PC-9 (cell line): ENCODE results near the gene RPRML. TPM values are rescaled to one million over a fixed set of nuclear protein-coding genes. Genes with fewer than 3 reads are reported as not detected.

Experiments used
- BruUV-seq: library from RNA; stranded (reverse); fragments of 400-500 nt; replicated peaks from 2 replicates; lab custom pipeline; 2021; lab: Mats Ljungman, UMichigan
- CTCF ChIA-PET: fragments of 300-600 bp; sonication (Branson Sonifier 250); formaldehyde crosslinking; loops from one replicate; lab custom pipeline; 2022; ENCODE audit warnings: antibody characterized with exemption; lab: Charles Lee
- POLR2A ChIA-PET: fragments of 300-600 bp; sonication (Branson Sonifier 250); formaldehyde crosslinking; loops from one replicate; lab custom pipeline; 2022; ENCODE audit warnings: antibody characterized with exemption; ENCODE audit not compliant: unreplicated experiment; lab: Charles Lee
- DNase-seq, 2 experiments: peaks; one replicate each; pipeline versions ENCODE4 v3.0.0 to v3.0.0-alpha.2; 2015 to 2022; ENCODE audit warnings: mixed read lengths in 1 of 2
- H2AFZ ChIP-seq: fragments of 200-600 bp; sonication (generic); 2 replicates; pipeline ENCODE4 v1.8.1; 2017; ENCODE audit warnings: antibody characterized with exemption
- H3F3A ChIP-seq: fragments of 200-600 bp; sonication (generic); 2 replicates; pipeline ENCODE4 v1.8.1; 2017; ENCODE audit warnings: antibody characterized with exemption, mild to moderate bottlenecking, low read depth; ENCODE audit not compliant: insufficient read depth
- H3K27ac ChIP-seq: fragments of 200-600 bp; sonication (generic); 2 replicates; pipeline ENCODE4 v1.6.1; 2016; ENCODE audit warnings: mixed run types
- H3K27me3 ChIP-seq: fragments of 200-600 bp; sonication (generic); 2 replicates; pipeline ENCODE4 v1.6.1; 2016; ENCODE audit warnings: low read depth, mixed run types; ENCODE audit not compliant: insufficient read depth
- H3K36me3 ChIP-seq: fragments of 200-600 bp; sonication (generic); 2 replicates; pipeline ENCODE4 v1.6.1; 2016; ENCODE audit warnings: low read depth, mixed run types
- H3K4me1 ChIP-seq: fragments of 200-600 bp; sonication (generic); replicated peaks from 2 replicates; pipeline ENCODE4 v1.6.1; 2016; ENCODE audit warnings: mixed run types; ENCODE audit not compliant: insufficient read depth
- H3K4me2 ChIP-seq: fragments of 200-600 bp; sonication (generic); 2 replicates; pipeline ENCODE4 v1.6.1; 2017; ENCODE audit warnings: mixed run types
- H3K4me3 ChIP-seq: fragments of 200-600 bp; sonication (generic); 2 replicates; pipeline ENCODE4 v1.6.1; 2016; ENCODE audit warnings: mixed run types
- H3K79me2 ChIP-seq: fragments of 200-600 bp; sonication (generic); 2 replicates; pipeline ENCODE4 v1.6.1; 2017; ENCODE audit warnings: low read depth, mixed run types
- H3K9me2 ChIP-seq: fragments of 200-600 bp; sonication (generic); 2 replicates; pipeline ENCODE4 v1.8.1; 2017; ENCODE audit warnings: mild to moderate bottlenecking; ENCODE audit not compliant: insufficient read depth
- H3K9me3 ChIP-seq: fragments of 200-600 bp; sonication (generic); 2 replicates; pipeline ENCODE4 v1.8.1; 2016; ENCODE audit warnings: low read depth; ENCODE audit not compliant: insufficient read depth
- H4K20me1 ChIP-seq: fragments of 200-600 bp; sonication (generic); 2 replicates; pipeline ENCODE4 v1.8.1; 2017; ENCODE audit not compliant: insufficient read depth
- CTCF ChIP-seq: fragments of 200-600 bp; sonication (generic); conservative IDR thresholded peaks from 2 replicates; pipeline ENCODE4 v1.6.1; 2017; ENCODE audit warnings: mixed run types, antibody characterized with exemption, mild to moderate bottlenecking, moderate library complexity
- EZH2 ChIP-seq: fragments of 200-600 bp; sonication (generic); IDR thresholded peaks from 2 replicates; pipeline ENCODE4 v1.8.0; 2017; ENCODE audit warnings: antibody characterized with exemption, low read depth
- intact Hi-C: fragments of 100-400 bp; cut with micrococcal nuclease; formaldehyde crosslinking; loops from one replicate; pipeline ENCODE4 v1.10.0; 2022; ENCODE audit not compliant: unreplicated experiment
- total RNA-seq: library from RNA; stranded (reverse); gene quantifications from 2 replicates; pipeline ENCODE4 v1.2.3, GENCODE V29; 2021

Gene RPRML
- total RNA-seq, 1 experiment from 2014 or later = not detected

GRCh38 chr17:46951706-46952105 is 27.3 kb downstream of the RPRML start:
- ChIA-PET CTCF (no interaction called here), POLR2A (interaction anchor here (0.6 kb wide), 2 partner anchors 35 to 41 kb away, joined by 4 read pairs; no protein-coding TSS in a partner anchor)
- TF ChIP-seq CTCF (no peak), EZH2 (no peak)
- H3K27ac ChIP-seq = no peak overlapping the region
- H3K4me1 ChIP-seq = no peaks in the 10 kb centered on the region
- intact Hi-C loops = no loop called here
- no peaks in the 10 kb centered on the region for H3K36me3 ChIP-seq
- H4K20me1 ChIP-seq = no peaks in the 10 kb centered on the region
- H3K4me3 ChIP-seq = no peak overlapping the region
- no peaks in the 10 kb centered on the region for H3K9me2 ChIP-seq
- no peak overlapping the region for H2AFZ ChIP-seq
- DNase-seq = no peak
- no peaks in the 10 kb centered on the region for H3K27me3 ChIP-seq
- no TSS peak for BruUV-seq
- H3K79me2 ChIP-seq = no peaks in the 10 kb centered on the region
- H3F3A ChIP-seq = no peaks in the 10 kb centered on the region
- no peak overlapping the region for H3K4me2 ChIP-seq
- H3K9me3 ChIP-seq = no peaks in the 10 kb centered on the region

GRCh38 chr17:46950997-46951621 is 27.9 kb downstream of the RPRML start:
- Histone ChIP-seq H3K4me2 (no peak overlapping the region), H3K4me1 (no peaks in the 10 kb centered on the region), H3K79me2 (no peaks in the 10 kb centered on the region), H3K27ac (no peak overlapping the region), H3K27me3 (no peaks in the 10 kb centered on the region), H3F3A (no peaks in the 10 kb centered on the region), H3K9me3 (no peaks in the 10 kb centered on the region), H3K36me3 (no peaks in the 10 kb centered on the region), H3K4me3 (no peak overlapping the region), H3K9me2 (no peaks in the 10 kb centered on the region), H2AFZ (no peak overlapping the region), H4K20me1 (no peaks in the 10 kb centered on the region)
- no TSS peak for BruUV-seq
- ChIA-PET CTCF (no interaction called here), POLR2A (interaction anchor here (0.6 kb wide), 1 partner anchor 41 kb away, joined by 4 read pairs; no protein-coding TSS in a partner anchor)
- TF ChIP-seq EZH2 (no peak), CTCF (no peak)
- intact Hi-C loops = no loop called here
- DNase-seq = no peak

GRCh38 chr17:46950342-46950996 is 28.6 kb downstream of the RPRML start:
- no peak overlapping the region for H2AFZ ChIP-seq
- H3K4me3 ChIP-seq = no peak overlapping the region
- TF ChIP-seq CTCF (no peak), EZH2 (no peak)
- H3F3A ChIP-seq = no peaks in the 10 kb centered on the region; the same call in 1 of the 2 replicates
- H3K4me1 ChIP-seq = peaks cover 2% of the 10 kb centered on the region
- H3K4me2 ChIP-seq = no peak overlapping the region
- intact Hi-C loops = no loop called here
- no peaks in the 10 kb centered on the region for H3K27me3 ChIP-seq
- no peak overlapping the region for H3K27ac ChIP-seq
- no peak for DNase-seq
- POLR2A ChIA-PET = no interaction called here
- H3K9me2 ChIP-seq = no peaks in the 10 kb centered on the region
- H3K79me2 ChIP-seq = no peaks in the 10 kb centered on the region
- H4K20me1 ChIP-seq = no peaks in the 10 kb centered on the region
- H3K9me3 ChIP-seq = no peaks in the 10 kb centered on the region
- no peaks in the 10 kb centered on the region for H3K36me3 ChIP-seq
- no TSS peak for BruUV-seq
- CTCF ChIA-PET = no interaction called here
